NCI-H187 (cell line): ENCODE data around the gene LDLRAD4.

Experiments used
- DNase-seq, 2 experiments: peaks; one replicate each; lab custom pipeline; 2025; lab: John Stamatoyannopoulos, UW

The LDLRAD4 gene

GRCh38 chr18:13387855-13388548 is 169.4 kb downstream of the LDLRAD4 start:
- no peak for DNase-seq

- DNase-seq = no peak
These were observed 170.3 kb downstream of the LDLRAD4 start for GRCh38 chr18:13388586-13389490.

GRCh38 chr18:13389491-13390131 is 171.1 kb downstream of the LDLRAD4 start:
- DNase-seq = no peak

GRCh38 chr18:13390196-13390595 is 171.6 kb downstream of the LDLRAD4 start:
- DNase-seq = no peak

GRCh38 chr18:13390711-13391110 is 172.2 kb downstream of the LDLRAD4 start:
- no peak for DNase-seq

- DNase-seq = peak; percentile 15 to 75
These were observed 173.6 kb downstream of the LDLRAD4 start for GRCh38 chr18:13392029-13392750.

GRCh38 chr18:13392899-13393298 is 174.3 kb downstream of the LDLRAD4 start:
- no peak for DNase-seq

- DNase-seq = no peak
These were observed 174.8 kb downstream of the LDLRAD4 start for GRCh38 chr18:13393338-13393737.

GRCh38 chr18:13394801-13395200 is 176.2 kb downstream of the LDLRAD4 start:
- peak; percentile 50 to 71 for DNase-seq

GRCh38 chr18:13395577-13395976 is 177.0 kb downstream of the LDLRAD4 start:
- no peak for DNase-seq

- DNase-seq = no peak
These were observed 179.1 kb downstream of the LDLRAD4 start for GRCh38 chr18:13397504-13398163.

- DNase-seq = no peak
These were observed 180.1 kb downstream of the LDLRAD4 start for GRCh38 chr18:13398631-13399030.

GRCh38 chr18:13399511-13399910 is 181.0 kb downstream of the LDLRAD4 start:
- DNase-seq = no peak

GRCh38 chr18:13400636-13401315 is 182.2 kb downstream of the LDLRAD4 start:
- no peak for DNase-seq

- DNase-seq = no peak
These were observed 182.8 kb downstream of the LDLRAD4 start for GRCh38 chr18:13401404-13401803.

GRCh38 chr18:13401826-13402225 is 183.3 kb downstream of the LDLRAD4 start:
- no peak for DNase-seq

- DNase-seq = no peak
These were observed 185.4 kb downstream of the LDLRAD4 start for GRCh38 chr18:13403786-13404549.

GRCh38 chr18:13405305-13406038 is 186.9 kb downstream of the LDLRAD4 start:
- no peak for DNase-seq

GRCh38 chr18:13406049-13406615 is 187.6 kb downstream of the LDLRAD4 start:
- DNase-seq = no peak
